Memory B cell (primary cell): ENCODE results near the gene CHAF1A.

Experiments used
- ATAC-seq: fragments of 150-1000 bp; cut with Tn5 transposase; 2 replicates; pipeline ENCODE4 v1.10.0; 2021; ENCODE audit warnings: low read depth, mild to moderate bottlenecking, moderate library complexity
- DNase-seq, 2 donors: peaks; one replicate each; pipeline ENCODE4 v3.0.0; 2022; ENCODE audit warnings: low spot score in 2 of 2
- H3K27ac Mint-ChIP-seq: one replicate; pipeline ENCODE4 v1.8.0; 2022; ENCODE audit warnings: mild to moderate bottlenecking, moderate library complexity, mixed read lengths
- H3K27me3 Mint-ChIP-seq: one replicate; pipeline ENCODE4 v1.8.0; 2022; ENCODE audit warnings: mixed read lengths
- H3K36me3 Mint-ChIP-seq: one replicate; pipeline ENCODE4 v1.8.0; 2022; ENCODE audit warnings: mild to moderate bottlenecking, mixed read lengths
- H3K4me1 Mint-ChIP-seq: one replicate; pipeline ENCODE4 v1.8.0; 2022; ENCODE audit warnings: mixed read lengths
- H3K4me3 Mint-ChIP-seq: one replicate; pipeline ENCODE4 v1.8.0; 2022; ENCODE audit warnings: mild to moderate bottlenecking, moderate library complexity, mixed read lengths
- H3K9me3 Mint-ChIP-seq: one replicate; pipeline ENCODE4 v1.8.0; 2022; ENCODE audit warnings: mixed read lengths

CHAF1A gene

GRCh38 chr19:4362831-4363545 is 39.5 kb upstream of the CHAF1A start:
- H3K4me1 Mint-ChIP-seq: peaks cover 4% of the 10 kb centered on the region
- H3K9me3 Mint-ChIP-seq: no peaks in the 10 kb centered on the region

DNA sequence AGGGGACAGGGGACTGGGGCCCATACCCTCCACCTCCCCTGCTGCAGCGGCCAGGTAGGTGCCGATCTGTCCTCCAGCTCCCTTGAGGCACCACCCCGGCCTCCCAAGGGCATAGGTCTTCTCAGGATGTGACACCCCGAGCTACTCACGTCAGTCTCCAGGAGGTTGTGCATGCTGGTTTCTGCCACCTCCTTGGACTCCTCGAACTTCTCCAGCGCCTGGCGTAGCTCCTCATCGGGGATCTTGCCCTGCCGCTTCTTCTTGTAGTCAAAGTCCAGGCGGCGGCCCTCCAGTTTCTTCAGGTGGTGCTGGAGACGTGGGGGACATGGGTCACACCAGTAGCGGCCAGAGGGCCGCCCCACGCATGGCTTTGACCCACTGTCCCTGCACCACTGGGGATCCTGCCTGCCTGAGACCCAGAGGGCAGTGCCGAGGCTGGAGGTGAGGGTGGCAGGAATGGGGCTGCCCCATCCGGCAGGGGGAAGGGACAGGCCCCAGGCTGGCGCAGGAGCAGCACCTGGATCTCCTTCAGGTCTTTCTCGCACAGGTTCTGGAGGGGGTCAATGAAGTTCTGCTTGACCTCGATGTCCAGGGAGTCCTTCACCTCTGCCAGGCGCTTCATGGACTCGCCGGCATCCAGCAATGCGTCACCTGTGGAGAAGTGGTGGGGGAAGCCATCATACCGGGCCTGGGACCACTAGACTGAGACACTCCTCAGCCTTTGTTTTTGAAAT is 38.7 kb upstream of the CHAF1A start:
- DNase-seq (no peak), ATAC-seq (no peak)
- Mint-ChIP-seq H3K27me3 (no peaks in the 10 kb centered on the region), H3K27ac (no peak overlapping the region), H3K4me1 (peaks cover 12% of the 10 kb centered on the region), H3K36me3 (peaks cover 9% of the 10 kb centered on the region), H3K9me3 (no peaks in the 10 kb centered on the region), H3K4me3 (no peak overlapping the region)

More at GRCh38 chr19:4362831-4363545, 39.5 kb upstream of the CHAF1A start:
- no peak for DNase-seq
- Mint-ChIP-seq H3K36me3 (peaks cover 9% of the 10 kb centered on the region), H3K27me3 (no peaks in the 10 kb centered on the region), H3K4me3 (no peak overlapping the region), H3K27ac (no peak overlapping the region)
- ATAC-seq: peak; percentile 33

- Mint-ChIP-seq H3K27me3 (no peaks in the 10 kb centered on the region), H3K27ac (no peak overlapping the region), H3K4me3 (no peak overlapping the region), H3K9me3 (no peaks in the 10 kb centered on the region), H3K36me3 (peaks cover 6% of the 10 kb centered on the region), H3K4me1 (peaks cover 22% of the 10 kb centered on the region)
- ATAC-seq (no peak), DNase-seq (no peak)
Measured at GRCh38 chr19:4365341-4365740, 37.1 kb upstream of the CHAF1A start.

- H3K27ac Mint-ChIP-seq: peak overlapping the region; percentile 53
Measured at GRCh38 chr19:4365791-4366665, 36.4 kb upstream of the CHAF1A start.

DNA sequence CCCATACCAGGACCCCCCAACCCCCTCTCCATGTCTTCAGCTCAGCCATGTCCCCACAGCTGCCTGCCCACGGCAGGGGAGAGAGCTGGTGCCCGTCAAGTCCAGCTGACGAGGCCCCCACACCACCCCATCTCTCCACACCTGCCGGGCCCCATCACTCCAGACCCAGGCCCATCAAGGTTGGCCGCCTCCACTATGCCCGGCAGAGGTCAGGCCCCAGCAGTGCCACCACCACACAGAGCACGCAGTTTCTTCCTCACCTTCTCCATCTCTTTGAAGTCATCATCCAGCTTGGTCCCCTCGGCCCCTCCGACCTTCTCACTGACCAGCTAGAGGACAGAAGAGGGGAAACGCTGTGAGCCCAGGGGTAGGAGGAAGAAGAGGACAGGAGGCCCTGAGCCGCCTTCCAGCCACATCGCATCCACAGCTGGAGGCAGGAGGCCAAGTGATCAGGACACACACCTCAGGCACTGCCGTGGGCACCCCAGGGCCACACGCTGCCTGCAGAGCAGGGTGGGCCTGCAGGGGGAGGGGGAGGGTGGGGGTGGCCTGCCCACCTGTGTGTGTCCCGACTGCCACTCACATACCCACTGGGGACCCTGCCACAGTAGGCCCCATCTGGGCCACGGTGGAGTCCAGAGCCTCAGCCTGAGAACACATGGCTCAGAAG is 35.6 kb upstream of the CHAF1A start:
- no peaks in the 10 kb centered on the region for H3K9me3 Mint-ChIP-seq
- no peak for ATAC-seq
- no peak for DNase-seq
- H3K27ac Mint-ChIP-seq: peak overlapping the region; percentile 93
- H3K4me1 Mint-ChIP-seq: peaks cover 28% of the 10 kb centered on the region
- no peaks in the 10 kb centered on the region for H3K27me3 Mint-ChIP-seq
- H3K4me3 Mint-ChIP-seq: no peak overlapping the region
- H3K36me3 Mint-ChIP-seq: peaks cover 5% of the 10 kb centered on the region

More at GRCh38 chr19:4365791-4366665, 36.4 kb upstream of the CHAF1A start:
- ATAC-seq (no peak), DNase-seq (no peak)
- Mint-ChIP-seq H3K4me1 (peaks cover 27% of the 10 kb centered on the region), H3K9me3 (no peaks in the 10 kb centered on the region), H3K4me3 (no peak overlapping the region), H3K36me3 (peaks cover 5% of the 10 kb centered on the region), H3K27me3 (no peaks in the 10 kb centered on the region)

- H3K36me3 Mint-ChIP-seq: peaks cover 3% of the 10 kb centered on the region
- ATAC-seq (no peak), DNase-seq (no peak)
- H3K27me3 Mint-ChIP-seq: no peaks in the 10 kb centered on the region
- H3K9me3 Mint-ChIP-seq: no peaks in the 10 kb centered on the region
- peak overlapping the region; percentile 93 for H3K27ac Mint-ChIP-seq
- H3K4me3 Mint-ChIP-seq: no peak overlapping the region
- peaks cover 32% of the 10 kb centered on the region for H3K4me1 Mint-ChIP-seq
Measured at GRCh38 chr19:4367336-4367723, 35.1 kb upstream of the CHAF1A start.

GRCh38 chr19:4367781-4368127 is 34.7 kb upstream of the CHAF1A start:
- Mint-ChIP-seq H3K9me3 (no peaks in the 10 kb centered on the region), H3K36me3 (peaks cover 3% of the 10 kb centered on the region), H3K4me1 (peaks cover 33% of the 10 kb centered on the region), H3K4me3 (peak overlapping the region; percentile 61), H3K27me3 (no peaks in the 10 kb centered on the region), H3K27ac (peak overlapping the region; percentile 93)
- peak; percentile 40 for ATAC-seq
- peak in 1 of 2 donors; percentile 42 for DNase-seq

DNA sequence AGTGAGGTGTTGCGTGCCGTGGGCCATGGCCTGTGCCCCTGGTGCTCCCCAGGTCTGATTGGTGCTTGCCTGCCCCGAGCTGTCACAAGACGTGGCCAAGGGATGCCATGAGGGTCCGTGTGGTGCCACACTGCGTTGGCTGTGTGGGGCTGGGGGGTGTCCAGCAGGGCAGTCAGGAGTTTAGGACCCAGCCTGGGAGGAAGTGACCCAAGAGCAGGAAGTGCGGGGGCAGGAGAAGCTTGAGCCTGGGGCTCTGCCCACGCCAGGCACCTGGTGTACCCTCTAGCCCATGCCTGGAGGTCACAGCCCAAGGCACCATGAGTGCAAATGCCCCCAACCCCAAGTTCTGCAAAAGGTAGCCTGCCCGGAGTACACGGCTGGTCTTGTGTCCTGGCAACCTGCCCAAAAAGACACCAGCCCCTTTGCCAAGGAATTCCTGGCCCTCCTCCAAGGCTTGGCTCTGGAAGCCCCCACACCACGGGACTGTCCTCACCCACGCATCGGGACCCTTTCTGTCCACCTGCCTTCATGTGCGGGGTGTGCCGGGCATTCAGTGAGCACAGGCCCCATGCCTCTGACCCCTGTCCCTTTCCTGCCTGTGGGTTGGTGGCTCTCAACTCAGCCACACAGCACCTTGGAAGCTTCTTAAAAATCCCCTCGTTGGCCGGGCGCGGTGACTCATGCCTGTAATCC is 34.2 kb upstream of the CHAF1A start:
- DNase-seq (no peak), ATAC-seq (peak; percentile 4)
- Mint-ChIP-seq H3K9me3 (no peaks in the 10 kb centered on the region), H3K36me3 (peaks cover 3% of the 10 kb centered on the region), H3K4me3 (peak overlapping the region; percentile 78), H3K4me1 (peaks cover 35% of the 10 kb centered on the region), H3K27ac (peak overlapping the region; percentile 93), H3K27me3 (no peaks in the 10 kb centered on the region)

- H3K27me3 Mint-ChIP-seq: no peaks in the 10 kb centered on the region
- H3K4me1 Mint-ChIP-seq: peaks cover 40% of the 10 kb centered on the region
- peak overlapping the region; percentile 78 for H3K4me3 Mint-ChIP-seq
- DNase-seq: peak; percentile 71 to 76
- H3K36me3 Mint-ChIP-seq: peaks cover 3% of the 10 kb centered on the region
- H3K9me3 Mint-ChIP-seq: no peaks in the 10 kb centered on the region
- H3K27ac Mint-ChIP-seq: peak overlapping the region; percentile 93
- ATAC-seq: peak; percentile 74
Measured at GRCh38 chr19:4369109-4369887, 33.1 kb upstream of the CHAF1A start.

DNA sequence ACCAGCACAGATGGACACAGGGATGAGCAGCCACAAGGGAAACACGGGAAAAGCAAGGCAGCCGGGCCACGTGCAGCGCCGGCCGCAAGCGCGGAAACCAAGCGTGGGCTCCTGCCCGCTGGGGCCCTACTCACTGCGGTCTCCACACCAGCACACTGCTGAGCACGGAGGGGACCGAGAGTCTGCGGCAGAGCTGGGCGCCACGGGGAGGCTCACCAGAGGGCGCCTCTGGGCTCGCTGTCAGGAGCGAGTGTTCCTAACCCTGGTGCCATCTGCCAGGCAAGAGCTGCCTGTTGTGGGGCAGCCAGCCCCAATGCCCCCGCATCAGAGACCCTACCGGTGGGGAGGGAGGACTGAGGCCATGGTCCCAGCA is 32.6 kb upstream of the CHAF1A start:
- no peaks in the 10 kb centered on the region for H3K9me3 Mint-ChIP-seq
- DNase-seq (peak; percentile 50 to 51), ATAC-seq (peak; percentile 47)
- H3K4me1 Mint-ChIP-seq: peaks cover 40% of the 10 kb centered on the region
- peak overlapping the region; percentile 78 for H3K4me3 Mint-ChIP-seq
- no peaks in the 10 kb centered on the region for H3K27me3 Mint-ChIP-seq
- peaks cover 3% of the 10 kb centered on the region for H3K36me3 Mint-ChIP-seq
- H3K27ac Mint-ChIP-seq: peak overlapping the region; percentile 93

DNA sequence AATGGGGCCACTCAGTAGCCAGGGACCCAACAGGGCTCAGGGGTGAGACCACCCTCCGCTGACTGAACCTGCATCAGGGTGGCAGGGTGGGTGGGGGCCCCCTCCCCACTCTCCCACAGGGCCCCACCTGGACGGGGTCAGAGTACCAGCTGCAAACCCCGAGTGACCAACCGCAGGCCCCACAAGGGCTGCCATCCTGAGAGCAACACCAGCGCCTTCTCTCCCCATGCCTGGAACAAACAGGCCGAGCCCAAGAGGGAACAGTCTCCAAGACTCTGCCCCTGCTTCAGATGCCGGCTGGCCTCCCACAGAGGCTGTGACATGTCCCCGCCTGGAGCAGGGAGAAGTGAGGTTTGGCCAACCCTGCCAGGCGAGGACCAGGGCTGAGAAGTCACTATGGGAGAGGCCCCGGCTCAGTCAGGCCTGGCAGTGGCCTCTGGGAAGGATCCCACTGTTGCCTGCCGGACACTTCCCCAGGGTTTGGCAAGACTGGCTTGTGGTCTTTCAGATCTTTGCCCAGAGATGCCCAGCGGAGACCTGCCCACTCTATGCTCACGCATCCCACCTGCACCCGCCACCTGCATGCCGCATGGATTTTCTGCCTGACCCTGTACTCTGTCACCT is 31.9 kb upstream of the CHAF1A start:
- Mint-ChIP-seq H3K9me3 (no peaks in the 10 kb centered on the region), H3K36me3 (peaks cover 3% of the 10 kb centered on the region), H3K4me1 (peaks cover 44% of the 10 kb centered on the region), H3K27ac (no peak overlapping the region), H3K27me3 (no peaks in the 10 kb centered on the region), H3K4me3 (peak overlapping the region; percentile 55)
- ATAC-seq (no peak), DNase-seq (no peak)
